ENCODE results near the gene DLX3.

Gene DLX3

DNA sequence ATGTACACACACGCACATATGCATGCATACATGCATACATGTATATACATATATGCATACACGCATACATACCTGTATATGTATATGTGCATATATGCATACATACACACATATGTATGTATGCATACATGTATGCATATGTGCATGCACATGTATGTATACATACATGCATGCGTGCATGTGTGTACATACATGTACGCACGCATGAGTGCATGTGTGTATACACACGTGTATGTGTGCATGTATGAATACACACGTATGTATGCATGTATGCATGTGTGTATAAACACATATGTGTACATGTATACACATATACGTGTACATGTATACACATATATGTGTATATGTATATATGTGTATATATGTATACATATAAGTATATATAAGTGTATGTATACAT, 28.5 kb upstream of the DLX3 start:
- DNase-seq (ENCODE audit: low read depth) = no peak

DNA sequence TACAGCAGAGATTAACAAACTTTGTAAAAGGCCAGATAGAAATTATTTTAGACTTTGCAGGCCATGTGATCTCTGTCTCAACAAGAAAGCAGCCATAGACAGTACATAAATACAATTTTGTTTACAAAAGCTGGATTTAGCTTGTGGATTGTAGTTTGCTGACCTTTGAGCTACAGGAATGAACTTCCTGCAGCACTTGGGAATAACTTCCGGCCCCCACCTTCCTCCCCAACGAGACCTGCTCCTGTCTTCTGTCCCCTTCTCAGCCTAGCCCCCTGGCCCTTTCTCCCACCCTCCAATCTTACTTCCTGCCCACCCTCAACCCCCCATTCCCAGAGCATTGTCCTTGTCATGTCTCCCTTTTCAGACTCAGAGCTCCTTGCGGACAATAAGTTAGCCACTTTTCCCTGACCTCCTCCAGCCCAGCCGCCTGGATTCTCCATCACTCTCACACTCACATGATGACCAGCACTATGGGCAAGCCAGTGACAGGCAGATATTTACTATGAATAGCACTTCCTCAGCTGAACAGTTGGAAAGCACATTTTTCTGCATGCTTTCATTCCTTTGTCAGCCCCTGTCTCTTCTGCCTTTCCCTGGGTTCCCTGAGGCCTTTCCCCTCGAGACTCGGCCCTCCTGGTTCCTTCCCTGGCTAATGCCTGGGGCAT, 27.6 kb upstream of the DLX3 start:
- DNase-seq (ENCODE audit: low read depth) = no peak

DNA sequence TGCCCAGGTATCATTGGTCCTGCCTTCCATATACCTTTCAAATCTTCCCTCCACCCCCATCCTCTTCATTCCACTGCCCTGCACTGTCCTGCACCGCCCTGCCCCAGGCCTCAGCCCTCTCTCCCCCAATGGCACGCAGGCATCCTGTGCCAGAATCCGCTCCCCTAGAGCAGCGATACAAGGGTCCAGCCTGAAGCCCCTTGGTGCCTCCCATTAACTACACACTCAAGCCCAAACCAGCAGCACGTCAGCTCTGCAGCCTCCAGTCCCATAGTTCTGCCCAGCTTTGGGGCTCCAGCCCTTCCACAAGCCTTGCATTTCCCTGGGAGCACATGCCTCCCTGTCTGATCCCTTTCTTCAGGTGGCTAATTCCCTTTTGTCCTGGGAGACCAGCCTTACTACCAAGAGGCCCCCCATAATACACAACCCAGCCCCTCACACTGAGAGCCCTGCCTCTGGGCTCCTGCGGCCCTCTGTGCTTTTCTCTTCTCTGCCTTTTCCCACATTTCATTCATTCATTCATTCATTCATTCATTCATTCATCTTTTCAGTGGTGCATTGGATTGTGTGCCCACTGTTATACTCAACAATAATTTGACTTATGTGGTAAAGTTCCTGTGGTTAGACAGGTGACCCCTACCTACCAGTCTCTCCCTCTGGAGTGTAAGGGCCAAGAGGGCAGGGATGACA, 26.8 kb upstream of the DLX3 start:
- no peak for DNase-seq (ENCODE audit: low read depth)

DNA sequence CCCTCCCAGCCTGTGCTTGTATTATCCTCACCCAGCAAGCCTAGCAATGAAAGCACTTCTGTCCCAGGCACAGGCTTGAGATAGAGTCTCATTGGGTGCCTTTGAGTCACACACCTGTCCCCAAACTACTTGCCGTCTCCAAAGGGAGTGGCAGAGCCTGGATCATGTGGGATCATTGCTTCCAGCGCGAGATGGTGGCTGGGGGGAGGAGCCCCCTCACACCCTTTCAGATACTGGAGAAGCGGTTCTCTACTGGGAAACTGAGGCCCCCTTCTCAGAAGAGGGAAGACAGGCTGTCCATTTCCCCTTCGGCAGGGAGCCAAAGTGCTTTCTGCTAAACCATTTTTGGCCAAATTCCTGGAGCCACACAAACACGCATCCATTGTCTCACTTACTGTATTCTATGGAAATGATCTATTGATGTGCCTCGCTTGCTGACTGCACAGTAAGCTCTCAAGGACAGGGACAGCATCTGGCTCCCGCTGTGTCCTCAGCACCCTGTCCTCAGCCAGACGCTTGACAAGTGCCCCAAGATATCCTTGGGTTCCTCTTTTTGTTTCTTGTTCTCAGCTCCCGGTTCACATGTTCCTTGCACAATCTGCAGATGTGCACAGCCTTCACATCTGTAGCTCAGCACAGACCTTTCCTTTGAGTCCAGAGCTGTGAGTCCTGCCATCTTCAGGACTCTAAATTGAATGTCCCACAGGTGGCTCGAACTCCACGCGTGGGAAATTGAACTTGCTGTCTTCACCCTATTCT, 26.0 kb upstream of the DLX3 start:
- no peak for DNase-seq (ENCODE audit: low read depth)

DNA sequence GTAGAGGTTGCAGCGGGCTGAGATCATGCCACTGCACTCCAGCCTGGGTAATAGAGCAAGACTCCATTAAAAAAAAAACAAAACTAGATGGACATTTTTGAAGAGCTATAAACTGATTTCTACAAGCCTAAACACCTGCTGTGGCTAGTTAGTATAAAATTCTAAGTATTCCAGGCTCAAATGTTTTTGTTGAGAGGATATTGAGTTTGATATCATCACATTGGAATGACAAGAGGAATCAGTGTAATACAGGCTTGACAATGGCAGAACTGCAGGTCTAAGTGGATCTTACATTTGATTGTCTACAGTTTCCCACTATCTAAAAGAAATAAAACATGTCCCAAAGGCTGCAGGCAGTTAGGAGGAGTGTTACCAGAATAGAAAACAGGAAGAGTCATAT, 23.9 kb upstream of the DLX3 start:
- no peak for DNase-seq (ENCODE audit: low read depth)

GRCh38 chr17:50015146-50015545, 20.1 kb upstream of the DLX3 start:
- no peak for DNase-seq (ENCODE audit: low read depth)

DNA sequence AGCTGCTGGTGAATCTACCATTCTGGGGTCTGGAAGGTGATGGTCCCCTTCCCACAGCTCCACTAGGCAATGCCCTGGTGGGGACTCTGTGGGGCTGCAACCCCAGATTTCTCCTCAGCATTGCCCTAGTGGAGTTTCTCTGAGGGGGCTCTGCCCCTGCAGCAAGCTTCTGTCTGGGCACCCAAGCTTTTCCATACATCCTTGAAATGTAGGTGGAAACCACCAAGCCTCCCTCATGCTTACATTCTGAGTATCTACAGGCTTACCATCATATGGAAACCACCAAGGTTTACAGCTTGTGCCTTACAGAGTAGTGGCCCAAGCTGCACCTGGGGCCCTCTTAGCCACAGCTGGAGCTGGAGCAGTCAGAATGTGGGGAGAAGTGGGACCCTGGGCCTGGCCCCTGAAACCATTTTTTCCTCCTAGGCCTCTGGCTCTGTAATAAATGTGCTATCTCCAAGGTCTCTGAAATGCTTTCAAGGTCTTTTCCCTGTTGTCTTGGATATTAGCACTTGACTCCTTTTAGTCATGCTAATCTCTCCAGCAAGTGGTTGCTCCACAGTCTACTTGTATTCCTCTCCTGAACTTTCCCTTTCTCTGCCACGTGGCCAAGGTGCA, 19.6 kb upstream of the DLX3 start:
- no peak for DNase-seq (ENCODE audit: low read depth)

DNA sequence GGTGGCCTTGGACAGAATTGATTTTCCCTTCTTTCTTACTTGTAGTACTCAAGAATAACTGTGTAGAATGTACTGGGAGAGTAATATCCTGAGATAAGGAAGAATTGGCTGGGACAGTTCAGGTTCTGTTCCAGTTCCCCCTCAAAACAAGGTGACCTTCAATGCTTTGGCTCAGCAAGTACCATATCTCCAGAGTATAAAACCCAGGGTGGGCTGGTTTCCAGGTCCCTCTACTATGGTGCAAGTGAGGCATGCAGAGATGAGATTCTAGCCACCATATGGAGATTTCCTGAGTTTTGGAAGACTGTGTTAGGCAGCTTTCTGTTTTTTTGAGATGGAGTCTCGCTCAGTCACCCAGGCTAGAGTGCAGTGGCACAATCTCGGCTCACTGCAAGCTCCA, 18.1 kb upstream of the DLX3 start:
- DNase-seq (ENCODE audit: low read depth) = no peak

GRCh38 chr17:50009282-50009681, 14.3 kb upstream of the DLX3 start:
- DNase-seq (ENCODE audit: low read depth) = no peak

DNA sequence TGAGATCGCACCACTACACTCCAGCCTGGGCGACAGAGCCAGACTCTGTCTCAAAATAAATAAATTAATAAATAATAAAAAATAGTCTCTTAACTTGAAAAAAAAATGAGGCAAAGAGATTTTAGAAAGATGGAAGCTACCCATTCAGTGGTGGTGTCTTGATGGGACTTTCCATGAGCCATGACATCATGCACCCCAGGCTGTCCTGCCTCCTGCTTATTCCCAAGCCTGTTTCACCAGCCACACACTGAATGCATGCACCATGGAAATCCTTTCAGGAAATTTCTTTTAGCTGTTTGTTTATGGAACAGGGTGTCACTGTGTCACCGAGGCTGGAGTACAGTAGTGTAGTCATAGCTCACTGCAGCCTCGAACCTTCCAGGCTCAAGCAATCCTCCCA, 8.9 kb upstream of the DLX3 start:
- no peak for DNase-seq (ENCODE audit: low read depth)

DNA sequence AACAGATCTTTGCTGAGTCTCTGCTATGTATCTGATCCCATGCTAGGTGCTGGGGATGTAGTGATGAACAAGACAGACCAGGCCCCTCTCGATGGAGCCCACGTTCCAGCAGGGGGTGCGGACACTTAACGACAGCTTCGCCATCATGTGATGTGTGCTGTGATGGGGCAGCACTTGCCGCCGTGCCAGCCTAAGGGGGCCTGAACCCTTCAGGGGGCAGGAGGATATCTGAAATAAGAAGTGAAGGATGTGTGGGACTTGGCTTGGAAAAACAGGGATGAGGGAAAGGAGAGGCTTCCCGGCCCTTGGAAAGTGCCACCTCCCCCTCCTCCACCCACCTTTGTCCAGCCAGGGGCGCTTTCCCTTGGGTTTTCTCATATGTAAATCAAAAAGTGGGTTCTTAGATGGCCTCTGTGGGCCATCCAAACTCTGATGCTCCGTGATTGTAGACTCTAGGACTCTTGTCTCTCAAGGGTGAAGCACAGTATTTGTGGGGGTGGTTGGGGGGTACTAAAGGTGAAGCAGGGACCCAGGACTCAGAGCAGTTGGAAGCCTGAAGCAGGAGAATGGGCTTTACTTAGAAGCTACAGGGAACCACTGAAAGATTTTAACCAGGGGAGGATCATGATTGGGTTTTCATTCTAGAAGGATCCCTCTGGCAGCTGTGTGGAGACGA, 4.0 kb upstream of the DLX3 start:
- no peak for DNase-seq (ENCODE audit: low read depth)

- DNase-seq (ENCODE audit: low read depth) = peak; percentile 92
These were observed 3.0 kb upstream of the DLX3 start for GRCh38 chr17:49997773-49998703.

DNA sequence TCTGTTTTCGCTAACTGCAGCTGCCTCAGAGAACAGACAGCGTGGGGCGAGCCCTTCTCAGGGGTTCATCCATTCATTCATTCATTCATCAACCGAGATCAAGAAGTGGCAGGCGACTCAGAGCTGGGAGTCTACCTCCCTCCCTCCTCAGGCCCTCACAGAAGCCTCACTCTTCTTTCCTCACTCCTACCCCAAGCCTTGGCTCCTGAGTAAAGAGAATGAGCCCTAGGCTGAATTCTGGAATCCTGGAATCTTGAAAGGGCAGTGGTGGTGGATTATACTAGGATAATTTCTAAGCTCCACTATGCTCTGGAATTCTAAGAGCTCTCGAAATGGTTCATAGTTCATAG, 2.3 kb upstream of the DLX3 start:
- no peak for DNase-seq (ENCODE audit: low read depth)

DNA sequence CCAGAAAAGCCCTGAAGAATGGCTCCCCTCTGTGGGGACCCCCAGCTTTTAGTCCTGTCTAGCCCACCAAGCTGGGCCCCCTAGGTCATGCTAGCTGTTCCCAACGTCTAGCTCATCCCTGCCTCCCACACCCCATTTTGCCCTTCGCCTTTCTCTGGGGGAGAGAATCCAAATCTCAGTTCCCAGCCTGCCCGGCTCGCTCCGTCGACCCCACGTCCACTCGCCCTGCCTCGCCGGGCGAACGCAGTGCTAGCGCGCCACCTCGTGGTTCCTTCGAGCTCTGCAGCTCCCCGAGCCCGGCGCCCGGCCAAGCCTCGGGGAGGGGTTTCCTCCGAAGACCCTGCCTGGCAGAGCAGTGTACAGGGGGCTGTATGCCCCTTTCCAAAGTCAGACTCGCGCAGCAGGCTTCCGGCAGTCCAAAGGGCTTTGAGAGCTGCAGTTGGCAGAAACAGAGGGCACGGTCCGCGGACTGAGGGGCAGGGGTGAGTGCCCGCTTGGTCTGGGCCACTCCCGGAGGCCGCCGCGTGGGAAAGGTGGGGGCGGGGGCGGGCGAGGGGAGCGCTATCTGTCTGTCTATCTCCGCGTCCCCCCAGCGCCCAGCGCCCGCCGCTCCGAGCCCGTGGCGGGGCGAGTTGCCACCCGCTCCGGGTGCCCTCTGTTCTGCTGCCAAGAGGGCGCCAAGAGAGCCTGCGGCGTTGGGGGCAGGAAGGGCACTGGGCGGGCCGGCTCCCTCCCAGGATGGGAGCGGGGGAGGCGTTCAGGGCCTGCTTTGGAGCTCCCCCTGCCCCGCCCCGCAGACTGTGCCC, 1.7 kb upstream of the DLX3 start:
- peak; percentile 60 for DNase-seq (ENCODE audit: low read depth)

GRCh38 chr17:49996121-49996494, 1.1 kb upstream of the DLX3 start:
- DNase-seq (ENCODE audit: low read depth) = no peak

DNA sequence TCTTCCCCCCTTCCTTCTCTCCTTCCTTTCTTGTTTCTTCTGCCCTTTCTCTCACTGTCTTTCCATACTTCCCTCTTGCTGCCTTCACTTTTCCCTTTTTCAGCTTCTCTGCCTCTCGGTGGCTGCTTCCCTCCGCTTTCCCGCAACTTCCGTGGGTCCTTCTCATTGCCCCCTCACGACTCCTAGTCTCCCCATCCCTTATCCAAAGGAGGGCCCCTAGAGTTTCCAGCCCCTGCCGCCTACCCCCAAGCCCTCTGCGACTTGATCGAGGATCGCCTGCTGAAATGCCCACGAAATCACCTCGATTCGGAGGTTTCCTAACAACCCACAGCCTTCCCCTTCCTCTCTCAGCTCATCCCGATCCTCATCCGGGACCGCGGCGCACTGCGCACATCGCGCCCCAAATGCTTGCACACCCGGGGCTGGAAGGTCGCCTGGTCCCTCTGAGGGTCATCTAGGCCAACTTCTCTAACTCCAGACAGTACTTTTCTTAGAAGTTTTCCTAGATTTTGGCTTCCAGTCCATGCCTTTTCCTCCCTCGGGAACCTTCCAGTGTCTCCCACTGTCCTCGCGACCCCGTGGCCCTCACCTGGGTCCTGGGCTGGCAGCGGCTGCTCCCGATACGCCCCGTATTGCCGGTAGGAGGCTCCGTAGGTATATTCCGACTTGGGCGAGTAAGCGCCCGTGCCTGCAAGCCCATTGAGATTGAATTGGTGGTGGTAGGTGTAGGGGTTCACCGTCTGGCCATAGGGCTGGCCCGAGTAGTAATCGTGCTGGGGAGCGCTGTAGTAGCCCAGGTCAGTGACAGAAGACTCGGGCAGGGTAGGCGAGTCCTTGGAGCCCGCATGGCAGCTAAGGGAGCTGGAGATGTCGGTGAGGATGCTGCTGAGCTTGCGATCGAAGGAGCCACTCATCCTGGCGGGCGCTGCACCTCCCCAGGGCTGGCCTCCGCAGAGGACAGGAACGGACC, 654 bp downstream of the DLX3 start:
- DNase-seq (ENCODE audit: low read depth) = no peak

- peak; percentile 42 for DNase-seq (ENCODE audit: low read depth)
These were observed 1.5 kb downstream of the DLX3 start for GRCh38 chr17:49993423-49994060.

DNA sequence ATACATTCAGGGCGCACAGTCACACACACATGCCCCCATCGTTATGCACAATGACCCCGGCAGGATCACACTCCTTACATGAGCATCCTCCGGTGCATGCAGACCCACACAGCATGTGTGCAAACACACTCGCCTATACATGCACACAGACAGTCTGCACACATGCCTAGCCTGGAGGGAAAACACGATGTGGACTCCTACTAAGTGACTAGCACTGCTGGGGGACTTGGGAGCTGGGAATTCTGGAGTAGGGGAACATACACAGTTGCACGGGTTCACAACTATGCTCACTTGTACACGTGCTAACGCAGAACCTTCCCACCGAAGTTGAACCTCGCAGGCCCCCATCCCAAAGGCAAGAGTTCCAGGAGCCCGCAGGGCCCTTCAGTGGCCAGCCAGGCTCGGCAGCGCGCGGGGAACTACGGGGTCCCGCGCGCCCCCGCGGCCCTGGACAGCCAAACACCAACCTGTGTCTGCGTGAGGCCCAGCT, 2.0 kb downstream of the DLX3 start:
- DNase-seq (ENCODE audit: low read depth) = no peak
